Stimulated activated naive CD8-positive, alpha-beta T cell treated with anti-CD3 and anti-CD28 coated beads, Interleukin-15, amount 100 ng/mL, for 72 hours (primary cell): ENCODE data around the gene DISC1.
"Not testable (repeated sequence)": the region's sequence is repeated elsewhere in the genome, so short reads cannot be mapped to it uniquely, and the experiment has no call there.

Experiments
- ATAC-seq: fragments of 150-1000 bp; cut with Tn5 transposase; 2 replicates; pipeline ENCODE4 v1.10.0; 2021; ENCODE audit warnings: mild to moderate bottlenecking, moderate library complexity
- DNase-seq, 2 donors: peaks; one replicate each; pipeline ENCODE4 v3.0.0; 2021 to 2022
- H3K27ac Mint-ChIP-seq, 2 donors: one replicate each; pipeline ENCODE4 v1.8.0; 2022; ENCODE audit warnings: mild to moderate bottlenecking in 2 of 2, mixed read lengths in 2 of 2, moderate library complexity in 2 of 2
- H3K27me3 Mint-ChIP-seq: one replicate; pipeline ENCODE4 v1.8.0; 2022; ENCODE audit warnings: mixed read lengths
- H3K4me1 Mint-ChIP-seq: one replicate; pipeline ENCODE4 v1.8.0; 2022; ENCODE audit warnings: mild to moderate bottlenecking, mixed read lengths
- H3K4me3 Mint-ChIP-seq, 2 donors: one replicate each; pipeline ENCODE4 v1.8.0; 2022; ENCODE audit warnings: mild to moderate bottlenecking in 2 of 2, mixed read lengths in 2 of 2, moderate library complexity in 1 of 2
- H3K9me3 Mint-ChIP-seq, 2 donors: one replicate each; pipeline ENCODE4 v1.8.0; 2022; ENCODE audit warnings: mixed read lengths in 2 of 2

The DISC1 gene

GRCh38 chr1:231626535-231626950 lies at the start of gene DISC1:
Gene DISC1, plus strand, starts transcription at chr1:231626790. Its CDS starts 78 bp downstream, at chr1:231626868.
- peak within 1 kb of the TSS; percentile 85 to 92 for H3K4me3 Mint-ChIP-seq
- peak within 1 kb of the TSS; percentile 35 to 94 for H3K27ac Mint-ChIP-seq
- DNase-seq (peak; percentile 54 to 74), ATAC-seq (peak; percentile 77)
- peaks cover 39% of the 10 kb centered on the region for H3K4me1 Mint-ChIP-seq
- H3K27me3 Mint-ChIP-seq: no peaks in the 10 kb centered on the region
- H3K9me3 Mint-ChIP-seq: no peaks in the 10 kb centered on the region

- ATAC-seq (no peak), DNase-seq (no peak)
- no peaks in the 10 kb centered on the region for H3K9me3 Mint-ChIP-seq
- H3K27me3 Mint-ChIP-seq: no peaks in the 10 kb centered on the region
- no peak overlapping the region for H3K27ac Mint-ChIP-seq
- no peak overlapping the region for H3K4me3 Mint-ChIP-seq
- no peaks in the 10 kb centered on the region for H3K4me1 Mint-ChIP-seq
Observed at GRCh38 chr1:231576804-231577718, 49.5 kb upstream of the DISC1 start.

GRCh38 chr1:231580874-231581273 lies 45.7 kb upstream of the DISC1 start:
- H3K4me3 Mint-ChIP-seq: no peak overlapping the region
- H3K27me3 Mint-ChIP-seq: no peaks in the 10 kb centered on the region
- no peak overlapping the region for H3K27ac Mint-ChIP-seq
- DNase-seq (no peak), ATAC-seq (no peak)
- H3K9me3 Mint-ChIP-seq: no peaks in the 10 kb centered on the region
- H3K4me1 Mint-ChIP-seq: no peaks in the 10 kb centered on the region

- no peak overlapping the region for H3K4me3 Mint-ChIP-seq
- H3K27me3 Mint-ChIP-seq: no peaks in the 10 kb centered on the region
- no peaks in the 10 kb centered on the region for H3K9me3 Mint-ChIP-seq
- no peak overlapping the region for H3K27ac Mint-ChIP-seq
- H3K4me1 Mint-ChIP-seq: no peaks in the 10 kb centered on the region
- no peak for ATAC-seq
- no peak for DNase-seq
Observed at GRCh38 chr1:231581859-231582258, 44.7 kb upstream of the DISC1 start.

- H3K27me3 Mint-ChIP-seq: no peaks in the 10 kb centered on the region
- H3K27ac Mint-ChIP-seq: peak overlapping the region in 1 of 2 donors; percentile 48
- no peaks in the 10 kb centered on the region for H3K9me3 Mint-ChIP-seq
- no peaks in the 10 kb centered on the region for H3K4me1 Mint-ChIP-seq
- no peak for ATAC-seq
- no peak overlapping the region for H3K4me3 Mint-ChIP-seq
- no peak for DNase-seq
Observed at GRCh38 chr1:231583376-231583775, 43.2 kb upstream of the DISC1 start.

GRCh38 chr1:231584117-231584516 lies 42.5 kb upstream of the DISC1 start:
- Mint-ChIP-seq H3K4me3 (no peak overlapping the region), H3K27me3 (no peaks in the 10 kb centered on the region), H3K4me1 (no peaks in the 10 kb centered on the region), H3K27ac (no peak overlapping the region), H3K9me3 (no peaks in the 10 kb centered on the region)
- ATAC-seq (no peak), DNase-seq (no peak)

- H3K4me3 Mint-ChIP-seq: no peak overlapping the region
- H3K27ac Mint-ChIP-seq: peak overlapping the region in 1 of 2 donors; percentile 52
- ATAC-seq: no peak
- no peaks in the 10 kb centered on the region for H3K9me3 Mint-ChIP-seq
- no peak for DNase-seq
- H3K27me3 Mint-ChIP-seq: no peaks in the 10 kb centered on the region
- no peaks in the 10 kb centered on the region for H3K4me1 Mint-ChIP-seq
Observed at GRCh38 chr1:231584921-231585320, 41.7 kb upstream of the DISC1 start.

GRCh38 chr1:231590453-231591198 lies 36.0 kb upstream of the DISC1 start:
- H3K4me3 Mint-ChIP-seq: no peak overlapping the region
- peak; percentile 78 for ATAC-seq
- no peaks in the 10 kb centered on the region for H3K27me3 Mint-ChIP-seq
- peaks cover 11% of the 10 kb centered on the region for H3K4me1 Mint-ChIP-seq
- H3K9me3 Mint-ChIP-seq: no peaks in the 10 kb centered on the region
- peak; percentile 9 to 27 for DNase-seq
- peak overlapping the region in 1 of 2 donors; percentile 28 for H3K27ac Mint-ChIP-seq

GRCh38 chr1:231591466-231591865 lies 35.1 kb upstream of the DISC1 start:
- Mint-ChIP-seq H3K9me3 (no peaks in the 10 kb centered on the region), H3K27ac (no peak overlapping the region)

GRCh38 chr1:231592809-231593208 lies 33.8 kb upstream of the DISC1 start:
- Mint-ChIP-seq H3K4me1 (peaks cover 18% of the 10 kb centered on the region), H3K4me3 (no peak overlapping the region), H3K27me3 (no peaks in the 10 kb centered on the region), H3K27ac (no peak overlapping the region), H3K9me3 (no peaks in the 10 kb centered on the region)
- DNase-seq: no peak
- no peak for ATAC-seq

More at GRCh38 chr1:231591466-231591865, 35.1 kb upstream of the DISC1 start:
- Mint-ChIP-seq H3K4me1 (peaks cover 18% of the 10 kb centered on the region), H3K4me3 (no peak overlapping the region), H3K27me3 (no peaks in the 10 kb centered on the region)
- ATAC-seq (no peak), DNase-seq (no peak)

GRCh38 chr1:231593264-231593663 lies 33.3 kb upstream of the DISC1 start:
- H3K4me1 Mint-ChIP-seq: peaks cover 18% of the 10 kb centered on the region
- ATAC-seq, H3K27me3 Mint-ChIP-seq, H3K27ac Mint-ChIP-seq, H3K9me3 Mint-ChIP-seq, DNase-seq, H3K4me3 Mint-ChIP-seq: not testable (repeated sequence)

GRCh38 chr1:231594123-231594522 lies 32.5 kb upstream of the DISC1 start:
- DNase-seq: no peak
- ATAC-seq: no peak
- H3K27me3 Mint-ChIP-seq: no peaks in the 10 kb centered on the region
- no peaks in the 10 kb centered on the region for H3K9me3 Mint-ChIP-seq
- peaks cover 18% of the 10 kb centered on the region for H3K4me1 Mint-ChIP-seq
- no peak overlapping the region for H3K27ac Mint-ChIP-seq
- H3K4me3 Mint-ChIP-seq: no peak overlapping the region

- DNase-seq: no peak
- H3K27ac Mint-ChIP-seq: no peak overlapping the region
- H3K4me1 Mint-ChIP-seq: peaks cover 18% of the 10 kb centered on the region
- no peaks in the 10 kb centered on the region for H3K27me3 Mint-ChIP-seq
- H3K9me3 Mint-ChIP-seq: no peaks in the 10 kb centered on the region
- no peak overlapping the region for H3K4me3 Mint-ChIP-seq
- ATAC-seq: no peak
Observed at GRCh38 chr1:231594749-231595148, 31.8 kb upstream of the DISC1 start.

- no peak overlapping the region for H3K4me3 Mint-ChIP-seq
- H3K27me3 Mint-ChIP-seq: no peaks in the 10 kb centered on the region
- H3K4me1 Mint-ChIP-seq: peaks cover 10% of the 10 kb centered on the region
- no peaks in the 10 kb centered on the region for H3K9me3 Mint-ChIP-seq
- H3K27ac Mint-ChIP-seq: no peak overlapping the region
- ATAC-seq (no peak), DNase-seq (no peak)
Observed at GRCh38 chr1:231596337-231596791, 30.2 kb upstream of the DISC1 start.

GRCh38 chr1:231597971-231598370 lies 28.6 kb upstream of the DISC1 start:
- Mint-ChIP-seq H3K4me3 (no peak overlapping the region), H3K27me3 (no peaks in the 10 kb centered on the region), H3K27ac (no peak overlapping the region), H3K9me3 (no peaks in the 10 kb centered on the region), H3K4me1 (peaks cover 10% of the 10 kb centered on the region)
- ATAC-seq (no peak), DNase-seq (no peak)

- no peak overlapping the region for H3K27ac Mint-ChIP-seq
- H3K4me1 Mint-ChIP-seq: peaks cover 16% of the 10 kb centered on the region
- ATAC-seq (no peak), DNase-seq (no peak)
- no peaks in the 10 kb centered on the region for H3K27me3 Mint-ChIP-seq
- H3K4me3 Mint-ChIP-seq: no peak overlapping the region
- no peaks in the 10 kb centered on the region for H3K9me3 Mint-ChIP-seq
Observed at GRCh38 chr1:231600458-231600976, 26.1 kb upstream of the DISC1 start.
